ENCODE measurements around the gene ZKSCAN1.
"Not testable (repeated sequence)": the region's sequence is repeated elsewhere in the genome, so short reads cannot be mapped to it uniquely, and the experiment has no call there.

Gene ZKSCAN1

DNA sequence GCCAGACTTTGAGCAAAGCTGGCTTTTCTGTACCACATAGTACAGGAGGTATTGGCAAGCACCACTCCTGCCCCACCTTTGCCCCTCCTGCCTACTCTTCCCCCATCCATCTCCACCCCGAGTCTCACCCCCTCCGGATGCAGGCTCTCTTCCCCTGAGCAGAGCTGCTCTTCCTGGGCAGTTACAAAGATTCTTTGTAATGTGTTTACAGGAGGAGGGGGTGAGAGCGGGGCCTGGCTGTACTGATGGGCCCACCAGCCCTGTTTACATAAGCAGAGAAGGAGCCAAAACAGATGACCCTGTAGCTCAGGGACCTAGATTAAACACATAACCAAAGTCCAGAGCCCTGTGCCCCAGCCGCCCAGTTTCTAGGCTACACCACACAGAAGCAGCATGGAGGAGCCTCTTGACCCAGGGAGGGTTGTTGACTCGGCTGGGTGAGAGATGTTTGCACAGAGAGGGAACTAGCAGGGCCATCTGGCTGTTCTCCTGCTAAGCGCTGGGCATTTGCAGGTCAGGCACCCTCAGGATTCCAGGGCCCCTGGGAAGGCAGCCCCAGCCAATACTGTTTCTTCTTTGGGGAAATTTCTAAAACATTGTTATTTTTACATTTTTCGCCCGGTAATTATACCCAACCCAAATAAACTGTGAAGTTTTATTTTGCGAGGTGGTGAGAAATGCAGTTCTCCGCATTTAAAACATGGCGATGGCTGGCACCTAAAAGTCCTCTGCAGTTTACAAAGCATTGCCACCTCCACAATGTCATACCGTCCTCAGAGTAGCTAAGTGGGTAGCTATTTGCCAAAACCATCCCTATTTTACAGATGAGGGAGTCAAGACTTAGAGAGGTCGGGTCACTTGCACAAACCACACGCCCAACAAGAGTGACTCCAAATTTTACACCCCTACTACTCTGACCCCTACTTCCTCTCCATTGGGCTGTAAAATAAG, 11.4 kb upstream of the ZKSCAN1 start:
- peak; percentile 93 for DNase-seq

DNA sequence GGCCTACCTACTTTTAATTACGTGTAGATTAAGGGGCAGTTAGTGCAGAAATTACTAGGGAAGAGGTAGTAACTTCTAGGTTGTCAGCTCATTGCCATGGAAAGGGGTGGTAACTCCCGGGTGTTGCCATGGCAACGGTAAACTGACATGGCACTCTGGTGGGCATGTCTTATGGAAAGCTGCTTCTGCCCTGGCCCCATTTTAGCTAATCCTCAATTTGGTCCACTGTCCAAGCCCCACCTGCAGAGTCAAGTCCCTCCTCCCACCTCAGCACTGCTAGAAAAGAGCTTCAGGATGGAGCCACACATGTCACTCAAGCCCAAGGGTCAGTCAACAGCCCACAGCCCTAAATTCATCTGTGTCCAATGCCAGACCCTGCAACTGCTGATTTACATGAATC, 7.5 kb upstream of the ZKSCAN1 start:
- no peak for DNase-seq

DNA sequence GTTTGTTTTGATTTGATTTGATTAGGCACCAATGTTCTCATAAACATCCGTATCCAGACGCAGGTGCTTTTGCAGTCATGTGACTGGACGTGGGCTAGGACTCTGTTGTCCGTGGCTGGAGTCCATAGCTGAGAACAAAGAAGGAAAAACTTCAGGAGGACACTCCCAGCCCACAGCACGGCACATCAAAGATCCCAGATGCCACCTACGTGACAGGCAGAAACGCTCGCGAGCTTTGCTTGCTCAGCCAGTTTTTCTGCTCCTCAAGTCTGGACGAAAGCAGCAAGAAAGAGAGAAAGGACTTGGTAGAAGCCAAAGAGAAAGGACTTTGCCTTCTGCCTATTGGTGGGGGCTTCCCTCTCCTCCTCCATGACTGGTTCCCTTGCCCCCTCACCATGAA, 6.9 kb upstream of the ZKSCAN1 start:
- no peak for DNase-seq

DNA sequence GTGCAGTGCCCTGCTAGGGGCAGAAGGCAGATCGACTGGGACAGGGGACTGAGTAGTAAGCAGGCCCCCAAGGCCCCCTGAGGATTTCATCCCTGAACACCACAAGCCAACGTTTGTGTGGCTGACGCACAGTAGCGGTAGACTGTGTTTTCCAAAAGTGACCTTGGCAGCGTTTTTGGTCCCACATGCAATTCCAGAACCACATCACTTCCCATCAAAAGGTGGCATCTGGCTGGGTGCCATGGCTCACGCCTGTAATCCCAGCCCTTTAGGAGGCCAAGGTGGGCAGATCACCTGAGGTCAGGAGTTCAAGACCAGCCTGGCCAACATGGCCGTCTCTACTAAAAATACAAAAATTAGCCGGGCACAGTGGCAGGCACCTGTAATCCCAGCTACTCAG, 5.4 kb upstream of the ZKSCAN1 start:
- DNase-seq, result not testable (repeated sequence)

DNA sequence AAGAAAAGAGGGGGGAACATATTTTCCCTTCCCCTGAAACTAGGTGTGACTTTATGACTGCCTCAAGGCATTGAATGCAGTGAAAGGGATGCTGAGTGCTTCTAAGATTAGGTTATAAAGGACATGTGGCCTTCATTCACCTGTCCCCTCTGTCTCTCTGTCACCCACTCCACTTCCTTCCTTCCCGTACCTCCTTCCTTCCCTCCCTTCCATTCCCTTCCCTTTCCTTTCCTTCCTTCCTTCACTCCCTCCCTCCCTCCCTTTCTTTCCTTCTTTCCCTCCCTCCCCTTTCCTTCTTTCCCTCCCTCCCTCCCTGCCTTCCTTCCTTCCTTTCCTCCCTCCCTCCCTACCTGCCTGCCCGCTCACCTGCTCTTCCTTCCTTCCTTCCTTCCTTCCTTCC, 4.5 kb upstream of the ZKSCAN1 start:
- no peak for DNase-seq

DNA sequence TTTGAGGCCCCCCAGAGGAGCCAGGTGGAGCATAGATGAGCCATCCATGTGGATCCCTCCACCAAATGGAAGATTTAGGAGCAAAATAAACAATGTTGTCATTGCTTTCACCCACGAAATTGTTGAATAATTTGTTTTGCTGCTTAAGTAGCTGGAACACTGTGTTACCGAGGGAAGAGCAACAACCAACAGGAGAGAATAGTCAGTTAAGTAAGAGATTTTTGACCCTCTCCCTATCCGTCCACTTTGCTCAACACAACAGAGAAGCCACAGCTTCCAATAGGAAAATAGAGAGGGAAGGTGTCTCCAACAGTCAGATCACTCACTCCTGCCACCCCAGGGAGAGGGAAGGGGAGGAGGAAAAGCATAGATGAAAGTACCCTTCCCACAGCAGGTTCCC, 3.9 kb upstream of the ZKSCAN1 start:
- no peak for DNase-seq

DNA sequence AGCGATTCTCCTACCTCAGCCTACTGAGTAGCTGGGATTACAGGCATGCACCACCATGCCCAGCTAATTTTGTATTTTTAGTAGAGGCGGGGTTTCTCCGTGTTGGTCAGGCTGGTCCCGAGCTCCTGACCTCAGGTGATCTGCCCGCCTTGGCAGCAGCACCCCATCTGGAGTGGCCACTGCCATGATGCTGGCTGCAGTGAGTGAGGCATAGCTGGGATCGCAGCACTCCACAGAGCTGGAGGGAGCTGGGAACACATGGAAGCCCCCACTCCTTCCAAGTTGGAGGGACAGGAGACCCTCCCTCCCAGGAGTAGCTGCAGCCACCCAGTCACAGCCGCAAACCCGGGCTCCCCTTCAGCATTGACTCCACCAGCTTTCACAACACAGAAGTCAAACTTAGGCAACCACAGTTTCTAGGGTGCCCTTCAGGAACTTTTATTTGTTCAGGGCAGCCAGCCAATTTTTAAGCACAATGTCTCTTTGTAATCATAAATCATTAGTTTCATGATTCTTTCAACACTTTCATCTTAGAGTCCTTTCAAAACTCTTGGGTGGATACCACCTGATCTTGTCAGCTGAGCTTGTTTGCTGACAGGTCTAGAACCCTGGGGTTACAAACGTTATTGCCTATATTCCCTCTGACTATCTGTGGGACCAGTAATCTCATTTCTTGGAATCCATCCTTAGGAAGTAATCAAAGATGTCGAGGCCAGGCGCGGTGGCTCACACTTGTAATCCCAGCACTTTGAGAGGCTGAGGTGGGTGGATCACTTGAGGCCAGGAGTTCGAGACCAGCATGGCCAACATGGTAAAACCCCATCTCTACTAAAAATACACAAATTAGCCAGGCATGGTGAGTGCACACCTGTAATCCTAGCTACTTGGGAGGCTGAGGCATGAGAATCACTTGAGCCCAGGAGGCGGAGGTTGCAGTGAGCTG, 2.7 kb upstream of the ZKSCAN1 start:
- DNase-seq, result not testable (repeated sequence)

DNA sequence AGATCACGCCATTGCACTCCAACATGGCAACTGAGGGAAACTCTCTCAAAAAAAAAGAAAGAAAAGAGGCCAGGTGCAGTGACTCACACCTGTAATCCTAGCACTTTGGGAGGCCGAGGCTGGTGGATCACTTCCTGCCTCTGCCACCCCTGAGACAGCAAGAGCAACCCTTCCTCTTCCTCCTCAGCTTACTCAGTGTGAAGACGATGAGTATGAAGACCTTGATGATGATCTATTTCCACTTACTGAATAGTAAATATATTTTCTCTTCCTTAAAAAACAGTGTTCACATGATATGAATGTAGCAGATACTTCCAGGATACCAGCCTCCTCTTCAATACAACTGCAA, 2.1 kb upstream of the ZKSCAN1 start:
- DNase-seq, result no peak

DNA sequence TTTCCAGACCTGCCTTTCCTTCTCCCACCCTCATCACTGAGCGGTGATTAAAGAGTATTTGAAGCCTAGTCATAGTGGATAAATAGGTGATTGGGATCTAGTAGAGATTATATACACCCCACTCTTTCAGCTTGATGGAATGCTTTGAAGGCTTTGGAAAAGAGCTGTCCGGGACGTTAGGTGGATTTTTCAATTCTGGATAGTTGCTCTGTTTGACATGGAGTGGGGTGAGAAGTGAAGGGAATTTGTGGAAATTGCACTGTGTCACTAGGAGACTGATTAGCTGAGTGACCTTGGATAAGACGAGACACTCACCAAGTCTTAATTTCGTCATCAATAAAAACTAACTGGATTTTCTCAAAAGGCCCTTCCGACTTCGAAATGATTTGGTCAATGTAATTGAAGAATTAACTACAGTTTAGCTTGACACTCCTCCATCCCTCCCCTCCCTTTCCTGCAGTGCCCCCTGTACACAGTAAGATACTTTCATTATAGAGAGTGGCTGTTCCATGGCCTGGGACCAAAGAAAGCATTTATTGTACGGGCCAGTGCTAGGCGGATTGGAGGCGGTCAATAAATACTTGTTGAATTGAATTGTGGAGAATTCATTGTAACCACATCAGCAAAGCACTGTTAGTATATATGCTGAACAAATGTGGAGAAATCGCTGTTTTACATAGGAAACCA, 962 bp downstream of the ZKSCAN1 start:
- DNase-seq, result no peak

DNA sequence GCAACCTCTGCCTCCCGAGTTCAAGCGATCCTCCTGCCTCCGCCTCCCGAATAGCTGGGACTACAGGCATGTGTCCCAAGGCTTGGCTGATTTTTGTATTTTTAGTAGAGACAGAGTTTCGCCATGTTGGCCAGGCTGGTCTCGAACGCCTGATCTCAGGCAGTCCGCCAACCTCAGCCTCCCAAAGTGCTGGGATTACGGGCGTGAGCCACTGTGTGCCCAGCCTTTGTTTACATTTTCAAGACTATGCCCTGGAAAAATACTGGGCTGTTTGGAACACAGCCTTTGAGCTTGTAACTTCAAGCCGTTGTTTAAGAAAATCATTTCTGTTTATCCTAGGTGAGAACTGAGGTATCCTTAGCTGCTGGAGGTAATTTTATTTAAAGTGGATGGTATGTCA, 1.9 kb downstream of the ZKSCAN1 start:
- DNase-seq, result no peak

DNA sequence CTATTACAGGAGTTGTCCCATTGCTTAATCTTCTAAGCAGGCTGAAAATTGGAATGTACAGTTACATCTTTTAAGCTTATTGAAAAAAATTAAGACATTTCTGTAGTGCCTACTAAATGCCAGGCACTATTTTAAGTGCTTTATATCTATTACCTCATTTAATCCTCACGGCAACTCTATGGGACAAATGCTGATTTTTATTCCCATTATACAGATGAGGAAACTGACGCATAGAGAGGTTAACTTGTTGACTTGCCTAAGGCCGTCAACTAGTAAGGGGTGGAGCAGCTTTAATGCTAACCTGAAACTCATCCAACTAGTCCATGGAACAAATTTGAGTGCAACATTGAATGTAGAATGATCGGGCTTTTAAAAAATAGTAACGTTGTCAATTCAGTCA, 2.5 kb downstream of the ZKSCAN1 start:
- no peak for DNase-seq

DNA sequence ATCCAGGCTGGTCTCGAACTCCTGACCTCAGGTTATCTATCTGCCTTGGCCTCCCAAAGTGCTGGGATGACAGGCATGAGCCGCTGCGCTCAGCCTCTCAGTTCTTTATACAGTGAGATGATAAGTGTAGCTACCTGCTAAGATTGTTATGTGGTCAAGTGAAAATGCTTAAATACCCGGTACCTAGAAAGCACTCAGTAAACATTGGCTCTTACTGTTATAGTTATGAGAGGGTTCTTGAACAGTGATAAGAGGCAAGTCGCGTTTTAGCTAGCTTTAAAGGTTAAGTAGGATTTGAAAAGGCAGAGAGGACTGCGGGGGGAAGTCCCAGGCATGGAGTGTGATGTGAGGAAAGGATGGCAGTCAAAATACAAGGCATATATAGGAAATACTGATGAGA, 4.5 kb downstream of the ZKSCAN1 start:
- no peak for DNase-seq

DNA sequence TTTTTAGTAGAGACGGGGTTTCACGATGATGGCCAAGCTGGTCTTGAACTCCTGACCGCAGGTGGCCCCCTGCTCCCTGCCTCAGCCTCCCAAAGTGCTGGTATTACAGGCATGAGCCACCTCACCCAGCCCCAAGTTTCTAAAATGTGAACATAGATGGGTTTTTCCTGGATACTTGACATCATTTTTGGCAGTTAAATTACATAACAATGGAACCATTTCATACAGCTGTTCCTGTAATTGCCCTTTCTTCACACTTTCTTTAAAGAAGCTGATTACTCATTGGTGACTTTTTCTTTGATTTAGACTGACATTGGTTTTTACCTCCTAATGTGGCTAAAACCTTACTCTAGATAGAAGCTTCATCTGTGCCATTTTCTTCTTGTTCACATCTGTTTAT, 5.9 kb downstream of the ZKSCAN1 start:
- no peak for DNase-seq

DNA sequence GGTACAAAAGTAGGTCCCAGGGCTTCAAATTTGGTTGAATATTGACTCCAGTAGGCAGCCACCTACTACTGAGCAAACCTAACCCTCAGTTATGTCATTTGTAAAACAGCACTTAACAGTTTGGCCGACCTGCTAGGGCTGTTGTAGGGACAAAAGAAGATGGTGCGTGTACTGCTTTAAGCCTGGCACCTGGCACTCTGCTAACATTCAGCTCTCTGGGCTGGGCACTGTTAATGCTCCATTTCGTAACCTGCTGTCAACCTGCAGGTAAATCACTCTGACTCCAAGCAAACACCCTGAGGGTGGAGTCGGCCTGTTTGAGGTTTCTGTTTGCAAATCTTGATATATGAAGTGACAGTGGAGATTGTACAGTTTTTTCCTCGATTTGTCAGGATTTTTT, 7.2 kb downstream of the ZKSCAN1 start:
- DNase-seq, result no peak

DNA sequence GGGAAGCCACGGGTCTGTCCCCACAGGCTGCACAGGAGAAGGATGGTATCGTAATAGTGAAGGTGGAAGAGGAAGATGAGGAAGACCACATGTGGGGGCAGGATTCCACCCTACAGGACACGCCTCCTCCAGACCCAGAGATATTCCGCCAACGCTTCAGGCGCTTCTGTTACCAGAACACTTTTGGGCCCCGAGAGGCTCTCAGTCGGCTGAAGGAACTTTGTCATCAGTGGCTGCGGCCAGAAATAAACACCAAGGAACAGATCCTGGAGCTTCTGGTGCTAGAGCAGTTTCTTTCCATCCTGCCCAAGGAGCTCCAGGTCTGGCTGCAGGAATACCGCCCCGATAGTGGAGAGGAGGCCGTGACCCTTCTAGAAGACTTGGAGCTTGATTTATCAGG, 8.1 kb downstream of the ZKSCAN1 start:
- no peak for DNase-seq

DNA sequence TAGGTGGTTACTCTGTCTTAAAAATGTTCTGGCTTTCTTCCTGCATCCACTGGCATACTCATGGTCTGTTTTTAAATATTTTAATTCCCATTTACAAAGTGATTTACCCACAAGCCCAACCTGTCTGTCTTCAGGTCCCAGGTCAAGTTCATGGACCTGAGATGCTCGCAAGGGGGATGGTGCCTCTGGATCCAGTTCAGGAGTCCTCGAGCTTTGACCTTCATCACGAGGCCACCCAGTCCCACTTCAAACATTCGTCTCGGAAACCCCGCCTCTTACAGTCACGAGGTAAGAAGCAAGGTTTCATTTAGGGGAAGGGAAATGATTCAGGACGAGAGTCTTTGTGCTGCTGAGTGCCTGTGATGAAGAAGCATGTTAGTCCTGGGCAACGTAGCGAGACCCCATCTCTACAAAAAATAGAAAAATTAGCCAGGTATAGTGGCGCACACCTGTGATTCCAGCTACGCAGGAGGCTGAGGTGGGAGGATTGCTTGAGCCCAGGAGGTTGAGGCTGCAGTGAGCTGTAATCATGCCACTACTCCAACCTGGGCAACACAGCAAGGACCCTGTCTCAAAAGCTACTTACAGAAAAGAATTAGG, 8.7 kb downstream of the ZKSCAN1 start:
- no peak for DNase-seq

DNA sequence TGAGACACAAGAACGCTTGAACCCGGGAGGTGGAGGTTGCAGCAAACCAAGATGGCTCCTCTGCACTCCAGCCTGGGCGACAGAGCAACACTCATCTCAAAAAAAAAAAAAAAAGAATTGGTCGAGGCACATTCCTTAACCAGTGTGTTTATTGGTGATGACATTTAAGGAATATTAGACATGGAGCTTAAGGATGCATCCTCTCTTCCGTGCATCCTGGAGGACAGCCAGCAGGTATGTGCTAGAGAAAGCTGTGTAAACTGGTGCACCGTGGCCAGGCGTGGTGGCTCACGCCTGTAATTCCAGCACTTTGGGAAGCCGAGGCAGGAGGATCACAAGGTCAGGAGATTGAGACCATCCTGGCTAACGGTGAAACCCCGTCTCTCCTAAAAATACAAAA, 11.8 kb downstream of the ZKSCAN1 start:
- DNase-seq, result no peak

DNA sequence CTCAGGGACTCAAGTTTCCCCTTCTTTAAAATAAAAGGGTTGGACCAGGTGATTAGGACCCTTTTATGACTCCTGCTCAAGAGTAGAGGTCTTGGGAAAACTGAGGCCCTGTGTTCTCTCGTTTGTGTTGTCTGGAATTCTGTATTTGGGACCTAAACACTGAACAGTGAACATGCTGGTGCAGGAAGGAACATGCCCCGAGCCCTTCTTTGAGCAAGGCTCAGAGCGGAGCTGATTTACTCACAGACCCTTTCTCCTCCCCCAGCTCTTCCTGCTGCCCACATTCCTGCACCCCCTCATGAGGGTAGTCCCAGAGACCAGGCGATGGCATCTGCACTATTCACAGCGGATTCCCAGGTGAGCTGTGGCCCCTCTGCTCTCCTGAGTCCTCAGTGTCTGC, 14.2 kb downstream of the ZKSCAN1 start:
- no peak for DNase-seq

DNA sequence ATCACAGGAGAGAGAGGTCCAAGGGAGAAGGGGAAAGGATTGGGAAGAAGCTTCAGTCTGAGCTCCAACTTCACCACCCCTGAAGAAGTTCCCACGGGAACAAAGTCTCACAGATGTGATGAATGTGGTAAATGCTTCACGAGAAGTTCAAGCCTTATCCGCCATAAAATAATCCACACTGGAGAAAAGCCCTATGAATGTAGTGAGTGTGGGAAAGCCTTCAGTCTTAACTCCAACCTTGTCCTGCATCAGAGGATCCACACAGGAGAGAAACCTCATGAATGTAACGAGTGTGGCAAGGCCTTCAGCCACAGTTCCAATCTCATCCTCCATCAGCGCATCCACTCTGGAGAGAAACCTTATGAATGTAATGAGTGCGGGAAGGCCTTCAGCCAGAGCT, 18.1 kb downstream of the ZKSCAN1 start:
- DNase-seq, result no peak

DNA sequence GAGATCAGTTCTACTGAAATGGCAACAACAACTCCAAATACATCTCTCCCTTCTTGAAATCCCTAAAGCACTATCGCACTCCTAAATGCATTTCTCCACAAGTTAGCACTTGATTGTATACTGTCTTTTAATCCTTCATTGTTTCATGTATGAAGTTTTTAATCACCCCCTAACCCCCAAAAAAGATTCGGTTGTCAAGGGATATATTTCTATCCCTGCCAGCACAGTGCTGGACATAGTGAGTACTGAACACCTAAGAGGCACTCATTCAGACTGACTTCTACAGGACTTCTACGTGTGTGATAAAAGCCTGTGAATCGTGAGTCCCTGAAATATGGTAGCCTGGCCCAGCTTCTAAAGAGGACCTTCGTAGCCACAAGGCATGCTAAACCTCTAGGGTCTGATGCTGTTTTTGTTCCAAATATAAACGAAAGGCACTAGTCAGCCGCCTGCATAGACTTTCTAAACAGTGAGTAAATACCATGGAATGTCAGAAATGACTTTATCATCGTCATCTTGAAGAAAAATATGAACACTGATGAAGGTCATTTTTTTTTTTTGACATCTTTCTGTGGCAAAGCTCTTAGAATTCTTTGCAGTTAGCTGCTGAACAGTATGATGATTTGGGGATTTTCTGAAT, 19.6 kb downstream of the ZKSCAN1 start:
- DNase-seq, result no peak

DNA sequence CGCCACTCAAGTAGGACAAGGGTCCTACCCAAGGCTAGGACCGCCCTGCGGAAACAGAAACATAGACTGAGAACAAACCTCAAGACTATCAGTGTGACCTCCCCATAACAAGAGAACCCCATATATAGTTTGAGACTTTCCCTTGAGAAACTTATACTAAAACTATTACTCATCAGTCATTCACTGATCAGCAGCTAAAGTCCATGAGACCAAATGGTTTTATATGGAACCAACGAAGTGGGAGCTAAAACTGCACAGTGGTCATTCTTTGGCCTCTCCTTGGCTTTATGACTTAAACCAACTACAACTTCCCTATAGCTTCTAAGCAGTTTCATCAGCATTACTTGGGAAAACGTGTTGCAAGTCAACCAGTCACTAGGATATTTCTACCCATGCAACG, 20.5 kb downstream of the ZKSCAN1 start:
- no peak for DNase-seq

DNA sequence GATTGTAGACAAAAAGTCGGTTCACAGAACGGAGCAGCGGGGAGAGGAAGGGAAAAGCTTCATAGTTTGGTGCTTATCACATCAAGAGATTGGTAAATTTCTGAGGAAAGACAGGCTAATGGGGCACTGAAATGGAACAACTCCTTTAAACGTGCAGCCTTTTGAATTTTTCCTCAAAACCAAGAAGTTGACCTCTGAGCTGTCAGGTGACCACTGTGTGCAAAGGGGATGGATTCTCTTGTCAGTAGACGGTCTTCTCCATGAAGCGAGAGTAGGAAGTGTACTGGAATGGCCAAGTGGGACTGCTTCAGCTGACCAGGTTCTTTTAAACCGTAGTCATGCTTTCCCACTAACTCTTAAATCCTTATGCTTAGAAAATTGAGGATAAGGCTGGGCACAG, 22.9 kb downstream of the ZKSCAN1 start:
- DNase-seq, result no peak

DNA sequence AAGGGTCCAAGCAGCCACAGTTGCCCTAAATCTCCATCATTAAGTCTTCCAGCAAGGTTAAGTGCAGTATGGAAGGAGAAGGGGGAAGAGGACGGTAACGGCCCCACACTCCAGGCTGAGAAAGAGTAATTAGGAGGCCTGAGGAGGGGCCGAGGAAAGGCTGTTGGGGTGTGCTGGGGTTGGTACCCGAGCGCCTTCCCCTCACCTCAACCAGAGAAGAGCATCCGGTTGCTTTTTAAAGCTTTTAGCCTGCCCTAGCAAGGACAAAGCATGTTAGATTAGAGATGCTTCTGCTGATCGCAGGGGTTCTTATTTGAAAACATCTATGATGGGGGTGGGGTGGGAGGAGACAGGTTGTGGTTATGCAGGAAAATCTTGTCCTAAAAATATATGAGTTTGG, 25.2 kb downstream of the ZKSCAN1 start:
- DNase-seq, result no peak
